Suprapubic skin (tissue), 4 donors: ENCODE data around the gene SVIP. TPM values are rescaled to one million over a fixed set of nuclear protein-coding genes. Genes with fewer than 3 reads are reported as not detected.

ENCODE experiments used
- DNase-seq, 2 donors: peaks; one replicate each; pipeline ENCODE4 v3.0.0-alpha.2; 2019; ENCODE audit warnings: low spot score in 2 of 2
- H3K27ac ChIP-seq: fragments of 200-600 bp; sonication (generic); one replicate; pipeline ENCODE4 v1.5.1; 2019
- H3K27me3 ChIP-seq: fragments of 200-600 bp; sonication (generic); one replicate; pipeline ENCODE4 v1.5.1; 2019
- H3K36me3 ChIP-seq: fragments of 200-600 bp; sonication (generic); one replicate; pipeline ENCODE4 v1.5.1; 2019
- H3K4me1 ChIP-seq: fragments of 200-600 bp; sonication (generic); one replicate; pipeline ENCODE4 v1.5.1; 2019
- H3K4me3 ChIP-seq: fragments of 200-600 bp; sonication (generic); one replicate; pipeline ENCODE4 v1.5.1; 2019; ENCODE audit warnings: mild to moderate bottlenecking
- H3K9me3 ChIP-seq: fragments of 200-600 bp; sonication (generic); one replicate; pipeline ENCODE4 v1.5.1; 2019
- EP300 ChIP-seq: sonication (generic); formaldehyde crosslinking; IDR thresholded peaks from one replicate; pipeline ENCODE4 v1.6.1; 2017; ENCODE audit warnings: antibody characterized with exemption
- POLR2A ChIP-seq, 2 donors: fragments of 450-650 bp; IDR thresholded peaks; one replicate each; pipeline ENCODE4 v1.6.1; 2017; ENCODE audit warnings: antibody characterized with exemption in 2 of 2, mild to moderate bottlenecking in 2 of 2, moderate library complexity in 2 of 2
- POLR2AphosphoS5 ChIP-seq, 3 donors: sonication (generic); formaldehyde crosslinking; IDR thresholded peaks; one replicate each; pipeline ENCODE4 v1.6.1; 2017; ENCODE audit warnings: antibody characterized with exemption in 3 of 3
- WGBS: methylation state at CpG from one replicate; pipeline ENCODE4 v1.1.5; 2018; 5-methylcytosine and 5-hydroxymethylcytosine counted together
- total RNA-seq, 4 donors: library from RNA; depleted of rRNA; stranded (reverse); fragments of >200 nt; gene quantifications; one replicate each; pipeline ENCODE4 v1.1.0, GENCODE V29; 2016
- TF ChIP-seq, protein P1 (sequence below), 2 donors: fragments of 200-600 bp in 1 of 2; fragments of 450-650 bp in 1 of 2; sonication (generic) in 1 of 2; IDR thresholded peaks; one replicate each; pipeline ENCODE4 v1.5.1; 2016 to 2019; ENCODE audit warnings: antibody characterized with exemption in 2 of 2, mild to moderate bottlenecking in 1 of 2, moderate library complexity in 1 of 2

The SVIP gene
- total RNA-seq, 4 donors from 2014 or later = 6.8 to 10.0 (median 7.9) TPM

DNA sequence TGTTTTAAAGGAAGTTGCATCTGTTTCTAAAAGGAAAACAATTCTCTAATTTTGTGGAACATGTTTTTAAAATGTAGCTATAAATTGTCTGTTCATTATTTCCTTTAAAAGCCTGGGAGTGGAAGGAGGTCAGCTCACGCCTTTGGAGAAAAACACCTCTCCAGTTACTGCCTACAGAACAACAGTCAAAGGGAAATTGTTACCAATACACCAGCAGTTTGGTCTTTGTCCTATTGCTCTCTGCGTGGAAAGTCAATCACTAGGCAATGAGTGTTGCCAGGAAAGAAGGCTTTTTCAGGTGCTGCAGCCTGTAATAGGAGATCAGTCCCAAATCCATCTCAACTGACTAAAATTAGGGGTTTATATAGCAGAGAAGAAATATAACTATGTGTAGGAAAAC lies 22.2 kb downstream of the SVIP start:
- Histone ChIP-seq H3K27ac (no peak overlapping the region), H3K36me3 (no peaks in the 10 kb centered on the region), H3K4me3 (no peak overlapping the region), H3K27me3 (no peaks in the 10 kb centered on the region), H3K4me1 (peaks cover 9% of the 10 kb centered on the region), H3K9me3 (no peaks in the 10 kb centered on the region)
- no peak for DNase-seq
- TF ChIP-seq, protein P1, sequence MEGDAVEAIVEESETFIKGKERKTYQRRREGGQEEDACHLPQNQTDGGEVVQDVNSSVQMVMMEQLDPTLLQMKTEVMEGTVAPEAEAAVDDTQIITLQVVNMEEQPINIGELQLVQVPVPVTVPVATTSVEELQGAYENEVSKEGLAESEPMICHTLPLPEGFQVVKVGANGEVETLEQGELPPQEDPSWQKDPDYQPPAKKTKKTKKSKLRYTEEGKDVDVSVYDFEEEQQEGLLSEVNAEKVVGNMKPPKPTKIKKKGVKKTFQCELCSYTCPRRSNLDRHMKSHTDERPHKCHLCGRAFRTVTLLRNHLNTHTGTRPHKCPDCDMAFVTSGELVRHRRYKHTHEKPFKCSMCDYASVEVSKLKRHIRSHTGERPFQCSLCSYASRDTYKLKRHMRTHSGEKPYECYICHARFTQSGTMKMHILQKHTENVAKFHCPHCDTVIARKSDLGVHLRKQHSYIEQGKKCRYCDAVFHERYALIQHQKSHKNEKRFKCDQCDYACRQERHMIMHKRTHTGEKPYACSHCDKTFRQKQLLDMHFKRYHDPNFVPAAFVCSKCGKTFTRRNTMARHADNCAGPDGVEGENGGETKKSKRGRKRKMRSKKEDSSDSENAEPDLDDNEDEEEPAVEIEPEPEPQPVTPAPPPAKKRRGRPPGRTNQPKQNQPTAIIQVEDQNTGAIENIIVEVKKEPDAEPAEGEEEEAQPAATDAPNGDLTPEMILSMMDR (IDR thresholded peaks at IDR 0.05) = no peak
- TF ChIP-seq EP300 = no peak
- TF ChIP-seq POLR2AphosphoS5 (IDR thresholded peaks at IDR 0.05) = no peak
- TF ChIP-seq POLR2A (IDR thresholded peaks at IDR 0.05) = no peak
- WGBS = 83% methylated on average over 2 of the region's 2 CpGs

DNA sequence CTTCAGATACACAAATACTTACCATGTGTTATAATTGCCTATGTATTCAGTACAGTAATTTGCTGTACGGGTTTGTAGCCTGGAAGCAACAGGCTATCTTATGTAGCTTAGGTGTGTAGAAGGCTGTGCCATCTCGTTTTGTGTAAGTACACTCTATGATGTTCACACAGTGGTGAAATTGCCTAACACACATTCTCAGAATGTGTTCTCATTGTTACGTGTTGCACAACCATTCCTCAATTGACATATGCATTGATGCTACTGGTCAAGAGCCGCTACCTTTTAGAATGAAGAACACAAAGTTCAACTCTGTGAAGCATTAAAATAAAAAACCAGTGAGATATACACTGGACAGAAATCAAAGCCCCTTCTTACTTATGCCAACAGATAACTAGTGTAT lies 26.7 kb downstream of the SVIP start:
- 85% methylated on average over 4 of the region's 4 CpGs for WGBS
- Histone ChIP-seq H3K9me3 (no peaks in the 10 kb centered on the region), H3K36me3 (no peaks in the 10 kb centered on the region), H3K4me3 (no peak overlapping the region), H3K4me1 (no peaks in the 10 kb centered on the region), H3K27ac (no peak overlapping the region), H3K27me3 (no peaks in the 10 kb centered on the region)
- no peak for DNase-seq
- TF ChIP-seq EP300 = no peak
- TF ChIP-seq POLR2AphosphoS5 (IDR thresholded peaks at IDR 0.05) = no peak
- TF ChIP-seq POLR2A (IDR thresholded peaks at IDR 0.05) = no peak
- TF ChIP-seq, protein P1 (IDR thresholded peaks at IDR 0.05) = no peak

- Histone ChIP-seq H3K27ac (no peak overlapping the region), H3K4me3 (no peak overlapping the region), H3K36me3 (no peaks in the 10 kb centered on the region), H3K4me1 (no peaks in the 10 kb centered on the region), H3K9me3 (no peaks in the 10 kb centered on the region), H3K27me3 (no peaks in the 10 kb centered on the region)
- WGBS = 83% methylated on average over 5 of the region's 5 CpGs
- TF ChIP-seq EP300 (no peak), POLR2AphosphoS5 (IDR thresholded peaks at IDR 0.05) (no peak), POLR2A (IDR thresholded peaks at IDR 0.05) (no peak)
- TF ChIP-seq, protein P1 (IDR thresholded peaks at IDR 0.05) = no peak
- no peak for DNase-seq
These were observed 29.1 kb downstream of the SVIP start for GRCh38 chr11:22800482-22800881.

GRCh38 chr11:22798901-22799300 lies 30.7 kb downstream of the SVIP start:
- H3K9me3 ChIP-seq = no peaks in the 10 kb centered on the region
- DNase-seq = no peak
- TF ChIP-seq, protein P1 (IDR thresholded peaks at IDR 0.05) = no peak
- TF ChIP-seq POLR2A (IDR thresholded peaks at IDR 0.05) (no peak), EP300 (no peak), POLR2AphosphoS5 (IDR thresholded peaks at IDR 0.05) (no peak)
- WGBS = 48% methylated on average over 1 of the region's 1 CpG
- no peaks in the 10 kb centered on the region for H3K27me3 ChIP-seq
- no peaks in the 10 kb centered on the region for H3K36me3 ChIP-seq
- H3K4me1 ChIP-seq = no peaks in the 10 kb centered on the region
- no peak overlapping the region for H3K4me3 ChIP-seq
- no peak overlapping the region for H3K27ac ChIP-seq

DNA sequence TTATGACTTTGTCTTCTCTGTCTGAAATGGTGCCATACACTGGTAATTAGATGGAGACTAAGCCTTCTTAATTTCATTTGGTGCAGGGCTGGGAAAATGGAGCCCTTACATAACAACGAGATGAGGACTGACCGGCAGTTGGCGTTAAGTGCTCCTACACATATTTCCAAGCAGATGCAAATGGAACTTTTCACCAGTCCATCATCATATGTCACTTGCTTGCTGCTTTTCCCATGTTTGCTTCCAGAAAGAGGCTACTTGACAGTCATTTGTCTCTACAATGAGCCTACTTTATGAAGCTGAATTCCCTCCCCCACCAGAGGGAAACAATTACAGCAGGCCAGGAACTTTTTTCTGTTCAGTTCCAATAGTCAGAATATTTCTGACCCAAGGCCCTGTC lies 32.6 kb downstream of the SVIP start:
- Histone ChIP-seq H3K4me1 (no peaks in the 10 kb centered on the region), H3K27ac (no peak overlapping the region), H3K27me3 (no peaks in the 10 kb centered on the region), H3K36me3 (no peaks in the 10 kb centered on the region), H3K4me3 (no peak overlapping the region), H3K9me3 (no peaks in the 10 kb centered on the region)
- WGBS = 98% methylated on average over 3 of the region's 3 CpGs
- no peak for DNase-seq
- TF ChIP-seq EP300 (no peak), POLR2AphosphoS5 (IDR thresholded peaks at IDR 0.05) (no peak), POLR2A (IDR thresholded peaks at IDR 0.05) (no peak)
- TF ChIP-seq, protein P1 (IDR thresholded peaks at IDR 0.05) = no peak
